H1 (cell line): ENCODE measurements around the gene DMBT1. TPM values are rescaled to one million over a fixed set of nuclear protein-coding genes. Genes with fewer than 3 reads are reported as not detected.

Experiments used
- CTCF ChIA-PET: fragments of 300-600 bp; sonication (Branson Sonifier 250); formaldehyde crosslinking; loops from one replicate; lab custom pipeline; 2021; ENCODE audit not compliant: partially characterized antibody; lab: Charles Lee
- POLR2A ChIA-PET: fragments of 300-600 bp; sonication (Branson Sonifier 250); formaldehyde crosslinking; loops from one replicate; lab custom pipeline; 2021; ENCODE audit warnings: inconsistent platforms; ENCODE audit not compliant: partially characterized antibody; lab: Charles Lee
- DNase-seq, 2 experiments: peaks; one replicate each; pipeline versions ENCODE4 v3.0.0 to v3.0.0-alpha.2; 2010 to 2022; ENCODE audit warnings: low spot score in 2 of 2, low read depth in 1 of 2, mixed read lengths in 1 of 2
- FAIRE-seq: peaks from 2 replicates; lab custom pipeline; 2011; peaks lifted over from hg19 to GRCh38; lab: Jason Lieb, UNC
- H2AFZ ChIP-seq: 2 replicates; pipeline ENCODE4 v1.8.1; 2012; ENCODE audit warnings: low read length, inconsistent platforms
- H2AK5ac ChIP-seq: 2 replicates; pipeline ENCODE4 v1.6.1; 2013; ENCODE audit warnings: low read depth, low read length
- H2BK120ac ChIP-seq: replicated peaks from 2 replicates; pipeline ENCODE3; 2013; ENCODE audit warnings: low read depth, low read length, inconsistent platforms
- H2BK12ac ChIP-seq: 2 replicates; pipeline ENCODE4 v1.6.1; 2013; ENCODE audit warnings: low read depth, low read length
- H2BK15ac ChIP-seq: 2 replicates; pipeline ENCODE4 v1.6.1; 2013; ENCODE audit warnings: low read length
- H2BK20ac ChIP-seq: 2 replicates; pipeline ENCODE4 v1.6.1; 2013; ENCODE audit warnings: low read length
- H2BK5ac ChIP-seq: 2 replicates; pipeline ENCODE4 v1.6.1; 2013; ENCODE audit warnings: low read depth, low read length
- H3K14ac ChIP-seq: 2 replicates; pipeline ENCODE4 v1.6.1; 2013; ENCODE audit warnings: inconsistent platforms; ENCODE audit not compliant: insufficient read length
- H3K18ac ChIP-seq: 2 replicates; pipeline ENCODE4 v1.6.1; 2013; ENCODE audit warnings: low read length; ENCODE audit errors: extremely low read depth
- H3K23ac ChIP-seq: 2 replicates; pipeline ENCODE4 v1.6.1; 2013; ENCODE audit warnings: inconsistent platforms; ENCODE audit not compliant: insufficient read length
- H3K23me2 ChIP-seq: 2 replicates; pipeline ENCODE4 v1.6.1; 2013; ENCODE audit warnings: low read depth, low read length
- H3K27ac ChIP-seq: 2 replicates; pipeline ENCODE4 v1.6.1; 2011; ENCODE audit warnings: low read depth, low read length, inconsistent platforms
- H3K27me3 ChIP-seq, 4 experiments: replicated peaks in 1 of 4; 1 replicate in 1 of 4; 2 replicates in 3 of 4; pipeline versions ENCODE4 v1.6.1 to v1.8.1; 2011 to 2013; ENCODE audit warnings: low read length in 3 of 4, mild to moderate bottlenecking in 3 of 4, inconsistent platforms in 2 of 4, mixed read lengths in 2 of 4, moderate library complexity in 1 of 4; ENCODE audit not compliant: control insufficient read depth in 3 of 4, insufficient read depth in 3 of 4; ENCODE audit errors: extremely low read depth in 1 of 4
- H3K36me3 ChIP-seq, 4 experiments: 2 replicates each; pipeline versions ENCODE4 v1.6.1 to v1.8.1; 2011 to 2013; ENCODE audit warnings: mild to moderate bottlenecking in 4 of 4, low read length in 3 of 4, moderate library complexity in 2 of 4, control low read depth in 1 of 4, inconsistent platforms in 1 of 4; ENCODE audit not compliant: insufficient read depth in 4 of 4, control insufficient read depth in 2 of 4
- H3K4ac ChIP-seq: replicated peaks from 2 replicates; pipeline ENCODE3; 2013; ENCODE audit warnings: low read length, low read depth, mixed read lengths, inconsistent platforms; ENCODE audit not compliant: insufficient read length
- H3K4me1 ChIP-seq, 4 experiments: replicated peaks in 1 of 4; 1 replicate in 1 of 4; 2 replicates in 3 of 4; pipeline versions ENCODE4 v1.6.1 to v1.8.1; 2011 to 2013; ENCODE audit warnings: low read length in 3 of 4, inconsistent platforms in 2 of 4, mixed read lengths in 1 of 4; ENCODE audit not compliant: insufficient read depth in 4 of 4, control insufficient read depth in 3 of 4
- H3K4me2 ChIP-seq, 2 experiments: 2 replicates each; pipeline versions ENCODE4 v1.6.1 to v1.8.1; 2011 to 2013; ENCODE audit warnings: low read depth in 2 of 2, low read length in 2 of 2, control low read depth in 1 of 2, inconsistent platforms in 1 of 2, mild to moderate bottlenecking in 1 of 2; ENCODE audit not compliant: insufficient read depth in 1 of 2
- H3K4me3 ChIP-seq, 4 experiments: fragments of 200-600, 300-600 bp in 1 of 4; sonication (generic), shearing (Covaris generic), sonication (Bioruptor Twin) in 1 of 4; 2 replicates each; pipeline versions ENCODE4 v1.5.1 to v1.8.1; 2011 to 2016; ENCODE audit warnings: low read length in 4 of 4, low read depth in 3 of 4, control low read depth in 2 of 4, inconsistent platforms in 2 of 4, mild to moderate bottlenecking in 2 of 4, mixed read lengths in 1 of 4, moderate library complexity in 1 of 4; ENCODE audit not compliant: insufficient read depth in 2 of 4; ENCODE audit errors: extremely low read depth in 1 of 4
- H3K56ac ChIP-seq: replicated peaks from 2 replicates; pipeline ENCODE3; 2013; ENCODE audit warnings: low read depth, mild to moderate bottlenecking, mixed read lengths, low read length, inconsistent platforms; ENCODE audit not compliant: insufficient read length
- H3K79me1 ChIP-seq: 2 replicates; pipeline ENCODE4 v1.6.1; 2013; ENCODE audit warnings: low read depth, low read length, control low read depth
- H3K79me2 ChIP-seq, 2 experiments: 2 replicates each; pipeline versions ENCODE4 v1.6.1 to v1.8.1; 2012 to 2013; ENCODE audit warnings: low read length in 2 of 2, mild to moderate bottlenecking in 2 of 2, inconsistent platforms in 1 of 2; ENCODE audit not compliant: insufficient read depth in 2 of 2, control insufficient read depth in 1 of 2
- H3K9ac ChIP-seq, 4 experiments: replicated peaks in 1 of 4; 1 replicate in 1 of 4; 2 replicates in 3 of 4; pipeline versions ENCODE4 v1.6.1 to v1.8.1; 2011 to 2013; ENCODE audit warnings: low read depth in 3 of 4, low read length in 3 of 4, control low read depth in 2 of 4, mild to moderate bottlenecking in 2 of 4, moderate library complexity in 2 of 4, inconsistent platforms in 1 of 4; ENCODE audit errors: extremely low read depth in 1 of 4
- H3K9me3 ChIP-seq, 2 experiments: 2 replicates each; pipeline versions ENCODE4 v1.6.1 to v1.8.1; 2012 to 2013; ENCODE audit warnings: mild to moderate bottlenecking in 2 of 2, moderate library complexity in 2 of 2, control low read depth in 1 of 2, inconsistent platforms in 1 of 2, low read depth in 1 of 2, low read length in 1 of 2, mixed read lengths in 1 of 2; ENCODE audit not compliant: insufficient read depth in 2 of 2
- H4K20me1 ChIP-seq, 2 experiments: replicated peaks in 1 of 2; 2 replicates each; pipeline versions ENCODE3 to v1.8.1; 2011 to 2013; ENCODE audit warnings: inconsistent platforms in 2 of 2, low read length in 2 of 2, mild to moderate bottlenecking in 1 of 2; ENCODE audit not compliant: insufficient read depth in 2 of 2, control insufficient read depth in 1 of 2
- H4K5ac ChIP-seq: 2 replicates; pipeline ENCODE4 v1.6.1; 2013; ENCODE audit warnings: low read length, low read depth, mixed read lengths, inconsistent platforms; ENCODE audit not compliant: insufficient read length
- H4K8ac ChIP-seq: 2 replicates; pipeline ENCODE4 v1.8.0; 2013; ENCODE audit warnings: mild to moderate bottlenecking, moderate library complexity, low read length, inconsistent platforms; ENCODE audit not compliant: insufficient read depth; ENCODE audit errors: extremely low read depth
- H4K91ac ChIP-seq: replicated peaks from 2 replicates; pipeline ENCODE3; 2013; ENCODE audit warnings: low read length, mixed read lengths, inconsistent platforms; ENCODE audit not compliant: insufficient read length
- ASH2L ChIP-seq: fragments of 200-600, 300-600 bp; sonication (generic); IDR thresholded peaks from one replicate; pipeline ENCODE4 v1.7.1; 2017; ENCODE audit warnings: low read length
- KDM1A ChIP-seq: fragments of 200-600, 300-600 bp; sonication (generic); IDR thresholded peaks from 2 replicates; pipeline ENCODE4 v1.7.1; 2016; ENCODE audit warnings: mild to moderate bottlenecking, low read length, borderline replicate concordance
- MAFK ChIP-seq: IDR thresholded peaks from 2 replicates; pipeline ENCODE4 v1.6.1; 2012; ENCODE audit warnings: low read depth, mild to moderate bottlenecking, improper control_type of control experiment, low read length
- MAX ChIP-seq: IDR thresholded peaks from 2 replicates; pipeline ENCODE4 v1.6.1; 2012; ENCODE audit warnings: inconsistent platforms
- RAD21 ChIP-seq, 2 experiments: IDR thresholded peaks in 1 of 2; conservative IDR thresholded peaks in 1 of 2; 2 replicates each; pipeline ENCODE4 v1.6.1; 2011; ENCODE audit warnings: low read depth in 2 of 2, low read length in 2 of 2, improper control_type of control experiment in 1 of 2, inconsistent platforms in 1 of 2, mild to moderate bottlenecking in 1 of 2, moderate library complexity in 1 of 2
- SIN3A ChIP-seq, 2 experiments: IDR thresholded peaks in 1 of 2; conservative IDR thresholded peaks in 1 of 2; 2 replicates each; pipeline ENCODE4 v1.6.1; 2011 to 2012; ENCODE audit warnings: low read length in 2 of 2, improper control_type of control experiment in 1 of 2, low read depth in 1 of 2, mild to moderate bottlenecking in 1 of 2
- SRF ChIP-seq: IDR thresholded peaks from 2 replicates; pipeline ENCODE4 v1.6.1; 2011; ENCODE audit warnings: mild to moderate bottlenecking, low read depth, low read length, moderate library complexity
- TEAD4 ChIP-seq: IDR thresholded peaks from 2 replicates; pipeline ENCODE4 v1.6.1; 2012; ENCODE audit warnings: low read depth, low read length, inconsistent platforms, mixed read lengths
- YY1 ChIP-seq: IDR thresholded peaks from 2 replicates; pipeline ENCODE4 v1.6.1; 2011; ENCODE audit warnings: low read depth, mild to moderate bottlenecking, low read length
- WGBS, 2 experiments: shearing (Covaris generic) in 1 of 2; methylation state at CpG; one replicate each; pipeline versions ENCODE4 v1.1.6 to v1.1.7; 2013 to 2015; ENCODE audit warnings: low lambda C conversion rate in 2 of 2, mixed read lengths in 2 of 2, inconsistent platforms in 1 of 2, low coverage in 1 of 2, missing lambda C conversion rate in 1 of 2; ENCODE audit not compliant: insufficient replicate concordance in 2 of 2, insufficient coverage in 1 of 2, insufficient read length in 1 of 2; ENCODE audit errors: extremely low coverage in 1 of 2, missing lambda C conversion rate in 1 of 2; 5-methylcytosine and 5-hydroxymethylcytosine counted together
- polyA plus RNA-seq, 7 experiments: library from polyadenylated mRNA; depleted of rRNA in 3 of 7; stranded (reverse) in 5 of 7; unstranded in 2 of 7; fragments of >200 nt in 5 of 7; fragments of 200-250 nt in 2 of 7; gene quantifications; 1 replicate in 5 of 7; 2 replicates in 1 of 7; 4 replicates in 1 of 7; pipeline versions ENCODE4 v1.2.1 to v1.2.3, GENCODE V29; 2011 to 2013; ENCODE audit warnings: missing spikeins in 2 of 7, mixed read lengths in 2 of 7
- total RNA-seq: library from RNA; stranded (reverse); fragmentation: NEBNext Ultra II Directional; extraction: Animal tissue kit (Norgen Biotek cat#: 25700); gene quantifications from 2 replicates; pipeline ENCODE4 v1.2.1, GENCODE V29; 2021

DMBT1 gene
- total and polyA plus RNA-seq, 2 of the 8 experiments (the other 6 are each of a cell fraction or from before 2014, with no cell fraction given), result 0.03 TPM; not detected in 1

DNA sequence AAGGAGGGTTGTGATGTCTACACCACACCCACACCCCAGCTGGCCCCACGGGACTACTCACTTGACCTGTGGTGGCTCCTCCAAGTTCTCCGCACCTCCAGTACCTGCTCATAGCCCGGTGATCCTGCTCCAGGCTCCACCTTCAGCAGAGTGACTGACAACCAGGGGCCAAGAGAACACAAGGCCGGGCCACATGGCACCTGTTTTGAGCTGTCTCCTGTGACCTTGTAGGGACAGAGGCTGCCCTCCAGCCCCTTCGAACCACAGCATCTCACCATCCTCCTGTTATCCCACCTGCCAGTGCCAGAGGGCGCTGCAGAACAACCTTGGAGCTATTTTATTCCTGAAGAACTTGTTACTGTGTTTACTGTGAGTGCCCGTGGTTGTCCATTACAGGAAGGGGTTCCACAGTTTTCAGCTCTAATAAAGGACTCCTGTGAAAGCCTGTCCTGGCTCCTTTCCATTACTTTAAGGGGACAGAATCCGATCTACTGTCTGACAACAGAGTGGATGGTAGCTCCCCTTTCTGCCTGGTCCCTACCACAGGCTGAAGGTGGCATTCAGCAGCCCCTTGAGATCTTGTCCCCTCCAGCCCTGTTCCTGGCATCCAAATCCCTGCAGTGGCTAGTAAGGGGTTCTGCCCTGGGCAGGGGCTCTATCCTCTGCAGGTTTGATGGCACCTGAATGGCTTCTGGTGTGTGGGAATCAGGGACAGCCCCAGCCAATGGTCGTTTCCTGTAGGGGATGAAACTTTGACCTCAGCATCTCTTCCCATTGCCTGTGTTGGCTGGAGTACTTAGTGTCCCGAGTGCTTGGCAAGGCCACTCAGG lies 88.3 kb downstream of the DMBT1 start:
- Histone ChIP-seq H3K9me3 (no peaks in the 10 kb centered on the region), H2AK5ac (no peak overlapping the region), H3K27ac (no peak overlapping the region), H3K23me2 (no peaks in the 10 kb centered on the region), H4K8ac (no peak overlapping the region), H3K79me2 (no peaks in the 10 kb centered on the region), H3K14ac (no peak overlapping the region), H3K4me1 (no peaks in the 10 kb centered on the region), H3K56ac (no peak overlapping the region), H3K4me2 (no peak overlapping the region), H2BK20ac (no peak overlapping the region), H2BK15ac (0 out of 2 replicates have a peak overlapping the region, but pooled peaks have one; percentile 72), H3K18ac (no peak overlapping the region), H3K23ac (no peak overlapping the region), H2BK120ac (no peak overlapping the region), H3K4ac (no peak overlapping the region), H2BK12ac (no peak overlapping the region), H4K91ac (peak overlapping the region; percentile 5), H4K20me1 (no peaks in the 10 kb centered on the region), H3K79me1 (no peaks in the 10 kb centered on the region), H3K4me3 (no peak overlapping the region), H3K36me3 (no peaks in the 10 kb centered on the region), H3K27me3 (peaks cover 0 to 3% (median 0%) of the 10 kb centered on the region in 4 experiments; a peak in 1 of 7 replicates), H3K9ac (no peak overlapping the region), H4K5ac (no peak overlapping the region), H2BK5ac (no peak overlapping the region), H2AFZ (peak overlapping the region; percentile 83; the same call in 1 of the 2 replicates)
- ChIA-PET POLR2A (no interaction called here), CTCF (interaction anchor here (0.6 to 4.0 kb wide), 47 partner anchors 10 to 381 kb away, joined by 3 to 56 read pairs (median 4); partner anchors contain the start of genes ARMS2 and C10orf120)
- peak; percentile 34 to 88 for DNase-seq
- WGBS, 2 experiments, result 55% methylated on average over 10 of the region's 10 CpGs; no CpG with 5 or more reads in 1 of the 2 experiments
- FAIRE-seq, result peak; percentile 81
- TF ChIP-seq SRF, result no peak
- TF ChIP-seq TEAD4, result no peak
- peak; percentile 53; the same call in 1 of the 2 replicates for TF ChIP-seq MAX
- TF ChIP-seq SIN3A (conservative IDR thresholded peaks at IDR 0.05 in 1 of 2, IDR thresholded peaks at IDR 0.05 in 1 of 2; ENCODE audit: low read depth in 1 of 2, low read length in 2 of 2), result 0 out of 4 replicates have a peak, but pooled peaks of 1 of the 2 experiments have one; percentile 40
- TF ChIP-seq ASH2L, result no peak
- TF ChIP-seq MAFK, result no peak
- 0 out of 2 replicates have a peak, but pooled peaks have one; percentile 35 for TF ChIP-seq YY1
- TF ChIP-seq RAD21 (IDR thresholded peaks at IDR 0.05 in 1 of 2, conservative IDR thresholded peaks at IDR 0.05 in 1 of 2; ENCODE audit: low read depth in 2 of 2, low read length in 2 of 2), result peak; percentile 88 to 94
- TF ChIP-seq KDM1A, result no peak
